Endothelial cell of umbilical vein (primary cell): ENCODE results near the gene ZNF519. TPM values are rescaled to one million over a fixed set of nuclear protein-coding genes. Genes with fewer than 3 reads are reported as not detected.
"Not testable (repeated sequence)": the region's sequence is repeated elsewhere in the genome, so short reads cannot be mapped to it uniquely, and the experiment has no call there.

ENCODE experiments used
- BruUV-seq: library from RNA; stranded (reverse); fragments of 400-500 nt; replicated peaks from 2 replicates; lab custom pipeline; 2021; lab: Mats Ljungman, UMichigan
- CTCF ChIA-PET: fragments of 300-600, 350-600 bp; sonication (Branson Sonifier 250); formaldehyde crosslinking; loops from one replicate; lab custom pipeline; 2021; ENCODE audit warnings: antibody characterized with exemption, inconsistent platforms; lab: Charles Lee
- POLR2A ChIA-PET: fragments of 300-600, 350-600 bp; sonication (Branson Sonifier 250); formaldehyde crosslinking; loops from one replicate; lab custom pipeline; 2021; ENCODE audit warnings: antibody characterized with exemption, inconsistent platforms; lab: Charles Lee
- DNase-seq: peaks from one replicate; pipeline ENCODE4 v3.0.0-alpha.2; 2011; ENCODE audit warnings: low read depth, low spot score
- FAIRE-seq: peaks from 2 replicates; lab custom pipeline; 2011; peaks lifted over from hg19 to GRCh38; lab: Jason Lieb, UNC
- H2AFZ ChIP-seq: 2 replicates; pipeline ENCODE4 v1.6.0; 2012; ENCODE audit warnings: low read depth, low read length, control low read depth, inconsistent platforms
- H3K27ac ChIP-seq: 2 replicates; pipeline ENCODE4 v1.5.1; 2011; ENCODE audit warnings: low read depth, mild to moderate bottlenecking, control low read depth, low read length, moderate library complexity; ENCODE audit not compliant: insufficient read depth
- H3K27me3 ChIP-seq, 2 experiments: 2 replicates each; pipeline versions ENCODE4 v1.6.0 to v1.6.1; 2011; ENCODE audit warnings: low read length in 2 of 2, mixed read lengths in 1 of 2; ENCODE audit not compliant: control insufficient read depth in 2 of 2, insufficient read depth in 2 of 2
- H3K36me3 ChIP-seq, 2 experiments: 2 replicates in 1 of 2; 3 replicates in 1 of 2; pipeline ENCODE4 v1.5.1; 2011; ENCODE audit warnings: low read length in 2 of 2, mild to moderate bottlenecking in 1 of 2, moderate library complexity in 1 of 2; ENCODE audit not compliant: control insufficient read depth in 2 of 2, insufficient read depth in 2 of 2; ENCODE audit errors: extremely low read depth in 1 of 2
- H3K4me1 ChIP-seq: 3 replicates; pipeline ENCODE4 v1.5.1; 2011; ENCODE audit warnings: mild to moderate bottlenecking, low read length; ENCODE audit not compliant: control insufficient read depth, insufficient read depth; ENCODE audit errors: extremely low read depth
- H3K4me2 ChIP-seq: 2 replicates; pipeline ENCODE4 v1.6.1; 2011; ENCODE audit warnings: low read length, control low read depth, mixed read lengths; ENCODE audit not compliant: insufficient read depth
- H3K4me3 ChIP-seq, 3 experiments: fragments of 200-600 bp in 1 of 3; sonication (generic), shearing (Covaris generic) in 1 of 3; replicated peaks in 1 of 3; 2 replicates each; pipeline ENCODE4 v1.5.1; 2011 to 2016; ENCODE audit warnings: control low read depth in 3 of 3, low read length in 3 of 3, mild to moderate bottlenecking in 2 of 3, inconsistent platforms in 1 of 3, low read depth in 1 of 3, moderate library complexity in 1 of 3; ENCODE audit not compliant: insufficient read depth in 1 of 3
- H3K79me2 ChIP-seq: 2 replicates; pipeline ENCODE4 v1.6.0; 2012; ENCODE audit warnings: low read length, inconsistent platforms; ENCODE audit not compliant: control insufficient read depth, insufficient read depth
- H3K9ac ChIP-seq: replicated peaks from 2 replicates; pipeline ENCODE3; 2011; ENCODE audit warnings: low read length, control low read depth; ENCODE audit not compliant: insufficient read depth; ENCODE audit errors: extremely low read depth
- H3K9me1 ChIP-seq: replicated peaks from 3 replicates; pipeline ENCODE4 v1.6.0; 2011; ENCODE audit warnings: mild to moderate bottlenecking, low read length; ENCODE audit not compliant: control insufficient read depth, insufficient read depth; ENCODE audit errors: extremely low read depth
- H3K9me3 ChIP-seq: replicated peaks from 2 replicates; pipeline ENCODE4 v1.5.1; 2012; ENCODE audit warnings: low read length, inconsistent platforms; ENCODE audit not compliant: control insufficient read depth, insufficient read depth
- H4K20me1 ChIP-seq: replicated peaks from 2 replicates; pipeline ENCODE3; 2011; ENCODE audit warnings: mild to moderate bottlenecking, low read length; ENCODE audit not compliant: control insufficient read depth, insufficient read depth; ENCODE audit errors: extremely low read depth
- CTCF ChIP-seq, 2 donors: IDR thresholded peaks; 1 replicate in 1 of 2; 2 replicates in 1 of 2; pipeline ENCODE4 v1.5.1; 2011; ENCODE audit warnings: low read length in 2 of 2, mild to moderate bottlenecking in 2 of 2, moderate library complexity in 2 of 2, control low read depth in 1 of 2, inconsistent platforms in 1 of 2, low read depth in 1 of 2; ENCODE audit not compliant: insufficient read depth in 1 of 2; ENCODE audit errors: extremely low read depth in 1 of 2
- EZH2 ChIP-seq: IDR thresholded peaks from 2 replicates; pipeline ENCODE4 v1.6.1; 2012; ENCODE audit warnings: borderline replicate concordance, low read depth, mild to moderate bottlenecking, moderate library complexity, low read length, inconsistent platforms; ENCODE audit not compliant: severe bottlenecking
- FOS ChIP-seq: IDR thresholded peaks from 2 replicates; pipeline ENCODE4 v1.6.1; 2011; ENCODE audit warnings: mild to moderate bottlenecking, low read length, moderate library complexity, borderline replicate concordance; ENCODE audit not compliant: insufficient read depth
- GATA2 ChIP-seq: IDR thresholded peaks from 2 replicates; pipeline ENCODE4 v1.7.0; 2011; ENCODE audit warnings: low read depth, mild to moderate bottlenecking, moderate library complexity, mixed read lengths, low read length; ENCODE audit not compliant: insufficient read length, insufficient read depth
- JUN ChIP-seq: IDR thresholded peaks from 2 replicates; pipeline ENCODE4 v1.6.1; 2011; ENCODE audit warnings: borderline replicate concordance, low read depth; ENCODE audit not compliant: insufficient read length, insufficient read depth
- MAX ChIP-seq: IDR thresholded peaks from 2 replicates; pipeline ENCODE4 v1.6.1; 2011; ENCODE audit not compliant: insufficient read depth, insufficient read length
- MYC ChIP-seq: IDR thresholded peaks from one replicate; pipeline ENCODE4 v1.6.1; 2011; ENCODE audit warnings: mild to moderate bottlenecking, low read depth, low read length
- POLR2A ChIP-seq: IDR thresholded peaks from 2 replicates; pipeline ENCODE4 v1.6.1; 2012; ENCODE audit warnings: low read depth, mild to moderate bottlenecking, control low read depth, low read length
- POLR2AphosphoS5 ChIP-seq: IDR thresholded peaks from 2 replicates; pipeline ENCODE4 v1.6.1; 2012; ENCODE audit warnings: low read depth, mild to moderate bottlenecking, control low read depth, low read length, moderate library complexity; ENCODE audit not compliant: insufficient read depth
- dilution Hi-C: fragments of 300-500 bp; cut with MboI; formaldehyde crosslinking; loops from one replicate; pipeline ENCODE4 v1.15.0; 2019; ENCODE audit warnings: low sequenced_read_pairs; ENCODE audit not compliant: extremely low pct_ligation_motif_present
- intact Hi-C: fragments of 100-400 bp; cut with micrococcal nuclease; formaldehyde crosslinking; loops from one replicate; pipeline ENCODE4 v1.10.0; 2022
- polyA plus RNA-seq, 4 experiments: library from polyadenylated mRNA; depleted of rRNA in 3 of 4; stranded (reverse) in 3 of 4; unstranded in 1 of 4; fragments of >200 nt; gene quantifications; 2 replicates each; pipeline versions ENCODE4 v1.2.1 to v1.2.3, GENCODE V29; 2011 to 2012; ENCODE audit warnings: missing spikeins in 1 of 4
- total RNA-seq: library from RNA; stranded (reverse); gene quantifications from 2 replicates; pipeline ENCODE4 v1.2.3, GENCODE V29; 2021

Gene ZNF519
- total and polyA plus RNA-seq, 2 donors (not counting 3 experiments of a cell fraction or from before 2014, with no cell fraction given), result 2.1 to 7.1 TPM

- Histone ChIP-seq H3K27ac (no peak overlapping the region), H3K4me3 (no peak overlapping the region), H3K9me3 (no peaks in the 10 kb centered on the region), H4K20me1 (no peaks in the 10 kb centered on the region), H3K9me1 (no peaks in the 10 kb centered on the region), H3K4me1 (no peaks in the 10 kb centered on the region), H2AFZ (no peak overlapping the region), H3K27me3 (no peaks in the 10 kb centered on the region), H3K36me3 (no peaks in the 10 kb centered on the region), H3K4me2 (no peak overlapping the region), H3K79me2 (no peaks in the 10 kb centered on the region), H3K9ac (no peak overlapping the region)
- POLR2A ChIA-PET, result no interaction called here
- no peak for FAIRE-seq
- TF ChIP-seq GATA2 (no peak), CTCF (IDR thresholded peaks at IDR 0.05; ENCODE audit: extremely low read depth in 1 of 2, insufficient read depth in 1 of 2, low read depth in 1 of 2, low read length in 2 of 2) (no peak), EZH2 (no peak), MAX (no peak), JUN (no peak), POLR2A (no peak), FOS (no peak), POLR2AphosphoS5 (no peak), MYC (no peak)
- no TSS peak for BruUV-seq
- CTCF ChIA-PET, result no interaction called here
- intact Hi-C loops, result no loop called here
- no peak for DNase-seq
- dilution Hi-C loops, result no loop called here
These were observed 12.3 kb upstream of the ZNF519 start for GRCh38 chr18:14144628-14144895.

GRCh38 chr18:14143871-14144627, 11.8 kb upstream of the ZNF519 start:
- H3K79me2 ChIP-seq, H3K27me3 ChIP-seq, H3K4me2 ChIP-seq, H3K4me1 ChIP-seq, FAIRE-seq, POLR2A ChIA-PET, DNase-seq, H3K36me3 ChIP-seq, H2AFZ ChIP-seq, H3K9ac ChIP-seq, CTCF ChIA-PET, H3K27ac ChIP-seq, dilution Hi-C loops, H3K4me3 ChIP-seq, BruUV-seq, H3K9me3 ChIP-seq, H4K20me1 ChIP-seq, H3K9me1 ChIP-seq, intact Hi-C loops: not testable (repeated sequence)

- POLR2A ChIA-PET, dilution Hi-C loops: not testable (repeated sequence)
These were observed 11.2 kb upstream of the ZNF519 start for GRCh38 chr18:14143396-14143795.

More at GRCh38 chr18:14143396-14143795, 11.2 kb upstream of the ZNF519 start:
- CTCF ChIA-PET, H3K36me3 ChIP-seq, H3K9me3 ChIP-seq, H3K79me2 ChIP-seq, H2AFZ ChIP-seq, H4K20me1 ChIP-seq, H3K9me1 ChIP-seq, FAIRE-seq, H3K9ac ChIP-seq, H3K4me1 ChIP-seq, H3K4me2 ChIP-seq, DNase-seq, H3K27me3 ChIP-seq, intact Hi-C loops, H3K4me3 ChIP-seq, BruUV-seq, H3K27ac ChIP-seq: not testable (repeated sequence)
